Stimulated activated memory B cell treated with anti-CD40 and anti-IgM and Interleukin-4, amounts not matched to agents 10 μg/mL and 1 μg/mL and 100 μg/mL, for 72 hours (primary cell): ENCODE measurements around the gene TFPT.

Source experiments
- ATAC-seq: fragments of 150-1000 bp; cut with Tn5 transposase; 2 replicates; pipeline ENCODE4 v1.10.0; 2021
- H3K27ac Mint-ChIP-seq: one replicate; pipeline ENCODE4 v1.8.0; 2022; ENCODE audit warnings: mild to moderate bottlenecking, mixed read lengths
- H3K27me3 Mint-ChIP-seq: one replicate; pipeline ENCODE4 v1.8.0; 2022; ENCODE audit warnings: mixed read lengths
- H3K36me3 Mint-ChIP-seq: one replicate; pipeline ENCODE4 v1.8.0; 2022; ENCODE audit warnings: mixed read lengths
- H3K4me1 Mint-ChIP-seq: one replicate; pipeline ENCODE4 v1.8.0; 2022; ENCODE audit warnings: mixed read lengths
- H3K4me3 Mint-ChIP-seq: one replicate; pipeline ENCODE4 v1.8.0; 2022; ENCODE audit warnings: mild to moderate bottlenecking, moderate library complexity, mixed read lengths
- H3K9me3 Mint-ChIP-seq: one replicate; pipeline ENCODE4 v1.8.0; 2022; ENCODE audit warnings: mixed read lengths

The TFPT gene

DNA sequence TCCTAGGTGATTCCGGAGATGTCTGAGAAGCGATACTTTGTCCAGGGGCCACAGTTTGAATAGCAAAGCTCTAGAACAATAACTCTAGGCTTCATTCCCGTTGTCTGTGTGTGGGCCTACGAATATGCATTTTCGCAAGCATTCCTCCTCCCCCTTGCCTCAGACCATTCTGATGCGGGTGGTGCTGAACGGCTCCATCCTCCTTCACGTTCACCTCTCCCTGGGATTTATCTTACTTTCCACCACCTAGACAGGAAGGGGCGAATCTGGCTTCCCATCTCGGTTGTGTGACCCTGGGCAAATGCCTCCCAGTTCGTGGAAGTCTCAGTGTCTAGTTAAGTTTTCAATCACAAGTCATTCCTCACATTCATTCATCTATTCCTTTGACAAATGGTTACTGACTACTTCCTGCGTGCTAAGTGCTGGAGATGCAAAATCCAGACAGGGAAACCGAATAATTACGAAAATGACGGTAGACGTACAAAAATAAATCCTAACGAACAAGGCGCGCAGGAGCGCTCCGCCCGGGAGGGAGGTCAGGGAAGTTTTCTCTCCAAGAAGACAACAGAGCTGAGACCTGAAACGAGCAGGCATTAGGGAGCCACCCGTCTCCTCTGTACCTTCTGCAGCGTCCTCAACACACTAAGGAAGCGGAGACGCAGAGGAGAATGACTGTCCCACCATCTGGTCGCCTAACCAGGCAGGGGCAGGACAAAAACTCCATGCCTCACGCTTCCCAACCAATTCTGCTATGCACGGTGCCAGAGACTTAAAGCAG, 20.8 kb upstream of the TFPT start:
- Mint-ChIP-seq H3K27ac (peak overlapping the region; percentile 97), H3K36me3 (peaks cover 26% of the 10 kb centered on the region), H3K9me3 (no peaks in the 10 kb centered on the region), H3K4me1 (peaks cover 43% of the 10 kb centered on the region), H3K4me3 (peak overlapping the region; percentile 79), H3K27me3 (no peaks in the 10 kb centered on the region)
- no peak for ATAC-seq

DNA sequence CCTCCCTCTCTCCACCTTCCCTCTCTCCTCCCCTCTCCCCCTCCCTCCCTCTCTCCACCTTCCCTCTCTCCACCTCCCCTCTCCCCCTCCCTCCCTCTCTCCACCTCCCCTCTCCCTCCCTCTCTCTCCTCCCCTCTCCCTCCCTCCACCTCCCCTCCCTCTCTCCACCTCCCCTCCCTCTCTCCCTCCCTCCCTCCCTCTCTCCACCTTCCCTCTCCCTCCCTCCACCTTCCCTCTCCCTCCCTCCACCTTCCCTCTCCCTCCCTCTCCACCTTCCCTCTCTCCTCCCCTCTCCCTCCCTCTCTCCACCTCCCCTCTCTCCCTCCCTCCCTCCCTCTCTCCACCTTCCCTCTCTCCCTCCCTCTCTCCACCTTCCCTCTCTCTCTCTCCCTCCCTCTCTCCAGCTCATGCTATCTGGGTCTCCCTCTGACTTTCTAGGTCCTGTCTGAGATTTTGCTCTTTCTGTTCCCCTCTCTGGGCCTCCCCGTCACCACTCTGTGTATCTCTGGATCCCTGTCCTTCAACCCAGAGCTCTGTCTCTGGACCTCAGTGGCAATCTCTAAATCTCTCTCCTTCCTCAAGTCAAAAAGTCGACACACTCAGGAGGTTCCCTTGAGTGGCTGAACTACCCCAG, 18.6 kb upstream of the TFPT start:
- Mint-ChIP-seq H3K27ac (peak overlapping the region; percentile 49), H3K9me3 (no peaks in the 10 kb centered on the region), H3K36me3 (peaks cover 27% of the 10 kb centered on the region), H3K4me1 (peaks cover 23% of the 10 kb centered on the region), H3K4me3 (no peak overlapping the region), H3K27me3 (no peaks in the 10 kb centered on the region)
- ATAC-seq: no peak

DNA sequence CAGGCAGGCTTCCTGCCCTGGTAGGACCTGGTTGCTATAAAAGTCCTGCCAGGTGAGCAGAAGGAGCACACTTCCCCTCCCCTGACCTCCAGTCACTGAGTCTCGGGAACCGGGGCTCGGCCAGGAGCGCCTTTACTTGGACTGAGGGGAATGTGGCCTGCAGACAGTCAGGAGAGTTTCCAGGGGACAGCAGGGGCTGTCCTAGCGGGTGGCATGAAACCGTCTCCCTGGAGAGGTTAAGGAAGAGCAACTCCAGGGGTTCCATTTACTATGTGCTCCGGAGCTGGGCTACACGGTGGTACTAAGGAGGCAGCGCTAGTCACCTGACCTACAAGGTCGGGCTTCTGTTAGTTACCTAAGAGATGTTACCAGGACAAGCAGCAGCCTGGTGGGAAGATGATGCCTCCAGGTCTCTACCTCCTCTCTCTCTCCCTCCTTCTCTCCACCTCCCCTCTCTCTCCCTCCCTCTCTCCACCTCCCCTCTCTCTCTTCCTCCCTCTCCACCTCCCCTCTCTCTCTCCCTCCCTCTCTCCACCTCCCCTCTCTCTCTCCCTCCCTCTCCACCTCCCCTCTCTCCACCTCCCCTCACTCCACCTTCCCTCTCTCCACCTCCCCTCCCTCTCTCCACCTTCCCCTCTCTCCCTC, 18.0 kb upstream of the TFPT start:
- no peak overlapping the region for H3K27ac Mint-ChIP-seq
- no peak overlapping the region for H3K4me3 Mint-ChIP-seq
- ATAC-seq: no peak
- no peaks in the 10 kb centered on the region for H3K27me3 Mint-ChIP-seq
- H3K36me3 Mint-ChIP-seq: peaks cover 28% of the 10 kb centered on the region
- H3K9me3 Mint-ChIP-seq: no peaks in the 10 kb centered on the region
- H3K4me1 Mint-ChIP-seq: peaks cover 17% of the 10 kb centered on the region

DNA sequence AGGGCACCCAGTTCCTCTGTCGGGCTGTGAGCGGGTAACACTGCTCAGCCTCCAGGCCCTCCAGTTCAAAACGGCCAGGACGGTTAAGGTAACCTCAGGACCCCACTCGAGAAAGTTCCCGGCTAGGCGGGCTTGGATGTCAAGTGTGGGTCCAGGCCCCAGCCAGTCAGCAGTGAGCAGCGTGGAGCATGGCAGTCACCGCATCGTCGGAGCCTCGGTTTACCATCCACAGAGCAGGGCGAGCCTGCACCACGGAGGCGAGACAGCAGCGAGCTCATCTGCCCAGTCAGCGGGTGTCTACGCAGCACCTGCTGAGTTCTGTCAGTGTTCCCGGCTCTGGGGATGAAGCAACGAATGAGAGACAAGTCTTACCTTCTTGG, 14.2 kb upstream of the TFPT start:
- H3K4me1 Mint-ChIP-seq: peaks cover 6% of the 10 kb centered on the region
- ATAC-seq: no peak
- no peak overlapping the region for H3K4me3 Mint-ChIP-seq
- peaks cover 57% of the 10 kb centered on the region for H3K36me3 Mint-ChIP-seq
- H3K27me3 Mint-ChIP-seq: no peaks in the 10 kb centered on the region
- H3K27ac Mint-ChIP-seq: no peak overlapping the region
- no peaks in the 10 kb centered on the region for H3K9me3 Mint-ChIP-seq

DNA sequence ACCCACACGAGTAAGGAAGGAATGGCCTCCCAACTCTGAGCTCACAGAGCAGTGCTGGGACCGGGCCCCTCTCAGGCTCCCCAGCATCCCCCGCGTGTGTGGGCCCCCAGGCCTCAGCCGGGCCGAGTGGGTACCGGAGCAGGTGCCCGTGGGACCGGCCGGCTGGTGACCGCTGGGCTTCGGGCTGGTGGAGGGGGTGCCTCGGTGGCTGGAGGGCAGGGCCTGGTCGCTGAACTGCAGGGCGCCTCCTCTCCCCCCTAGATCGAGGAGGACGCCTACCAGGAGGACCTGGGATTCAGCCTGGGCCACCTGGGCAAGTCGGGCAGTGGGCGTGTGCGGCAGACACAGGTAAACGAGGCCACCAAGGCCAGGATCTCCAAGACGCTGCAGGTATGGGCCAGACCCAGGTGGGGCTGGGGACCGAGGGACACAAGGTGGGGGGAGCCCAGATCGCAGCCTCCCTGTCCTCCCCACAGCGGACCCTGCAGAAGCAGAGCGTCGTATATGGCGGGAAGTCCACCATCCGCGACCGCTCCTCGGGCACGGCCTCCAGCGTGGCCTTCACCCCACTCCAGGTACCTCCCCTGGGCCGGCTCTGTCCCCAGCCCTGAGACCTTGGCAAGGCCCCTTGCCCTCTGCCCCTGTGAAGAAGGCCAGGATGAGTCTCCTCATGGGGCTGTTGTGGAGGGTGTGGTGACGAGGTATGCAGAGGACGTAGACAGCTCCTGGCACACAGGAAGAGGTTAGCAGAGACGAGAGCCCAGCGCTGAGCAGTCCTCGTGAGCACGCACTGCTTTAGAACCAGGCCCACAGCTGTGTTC, 13.5 kb upstream of the TFPT start:
- H3K27me3 Mint-ChIP-seq: no peaks in the 10 kb centered on the region
- H3K9me3 Mint-ChIP-seq: no peaks in the 10 kb centered on the region
- peaks cover under 1% of the 10 kb centered on the region for H3K4me1 Mint-ChIP-seq
- H3K36me3 Mint-ChIP-seq: peaks cover 57% of the 10 kb centered on the region
- no peak overlapping the region for H3K4me3 Mint-ChIP-seq
- peak; percentile 34 for ATAC-seq
- H3K27ac Mint-ChIP-seq: no peak overlapping the region

DNA sequence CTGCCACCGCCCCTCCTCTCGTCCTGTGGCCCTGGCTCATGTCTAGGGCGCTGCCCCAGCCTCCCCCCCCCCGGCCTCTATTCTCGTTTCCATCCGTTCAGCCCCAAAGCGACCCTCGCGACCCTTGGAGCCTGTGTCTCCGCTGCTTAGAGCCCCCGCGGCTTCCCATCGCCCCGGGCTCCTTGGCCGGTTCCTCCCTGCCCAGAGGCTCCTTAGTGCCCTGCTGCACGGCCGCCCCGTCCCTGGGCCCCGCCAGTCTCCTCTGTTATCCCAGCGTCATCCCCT, 12.9 kb upstream of the TFPT start:
- H3K27me3 Mint-ChIP-seq: no peaks in the 10 kb centered on the region
- no peak overlapping the region for H3K27ac Mint-ChIP-seq
- no peak overlapping the region for H3K4me3 Mint-ChIP-seq
- no peaks in the 10 kb centered on the region for H3K4me1 Mint-ChIP-seq
- no peak for ATAC-seq
- H3K9me3 Mint-ChIP-seq: no peaks in the 10 kb centered on the region
- H3K36me3 Mint-ChIP-seq: peaks cover 63% of the 10 kb centered on the region

DNA sequence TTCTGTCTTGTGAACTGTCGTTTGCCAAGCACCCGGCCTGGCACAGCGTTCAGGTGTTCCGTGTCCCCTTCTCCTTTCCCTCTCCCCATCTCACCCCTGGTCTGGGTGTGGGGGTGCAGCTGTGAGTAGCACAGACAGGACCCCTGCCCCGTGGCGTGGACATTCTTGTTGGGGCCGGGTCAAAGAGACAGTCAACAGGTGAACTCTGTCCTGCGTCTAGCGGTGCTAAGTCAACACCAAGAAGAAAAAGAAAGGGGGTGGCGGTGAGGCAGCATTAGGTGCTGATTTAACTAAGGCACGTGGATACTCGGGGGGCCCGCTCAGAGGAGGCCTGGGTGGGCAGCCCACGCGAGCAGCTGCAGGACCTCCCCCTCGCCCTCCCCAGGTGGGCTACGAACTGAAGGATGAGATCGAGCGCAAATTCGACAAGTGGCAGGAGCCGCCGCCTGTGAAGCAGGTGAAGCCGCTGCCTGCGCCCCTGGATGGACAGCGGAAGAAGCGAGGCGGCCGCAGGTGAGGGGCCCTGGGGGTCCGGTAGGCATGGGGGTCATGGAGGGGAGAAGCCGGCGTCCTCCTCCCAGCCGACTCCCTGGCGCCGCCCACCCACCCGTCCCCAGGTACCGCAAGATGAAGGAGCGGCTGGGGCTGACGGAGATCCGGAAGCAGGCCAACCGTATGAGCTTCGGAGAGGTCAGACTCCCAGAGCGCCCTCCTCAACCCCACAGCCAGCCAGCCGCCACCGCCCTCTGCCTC, 12.4 kb upstream of the TFPT start:
- no peak for ATAC-seq
- H3K27ac Mint-ChIP-seq: no peak overlapping the region
- no peak overlapping the region for H3K4me3 Mint-ChIP-seq
- no peaks in the 10 kb centered on the region for H3K27me3 Mint-ChIP-seq
- H3K36me3 Mint-ChIP-seq: peaks cover 68% of the 10 kb centered on the region
- no peaks in the 10 kb centered on the region for H3K4me1 Mint-ChIP-seq
- H3K9me3 Mint-ChIP-seq: no peaks in the 10 kb centered on the region

DNA sequence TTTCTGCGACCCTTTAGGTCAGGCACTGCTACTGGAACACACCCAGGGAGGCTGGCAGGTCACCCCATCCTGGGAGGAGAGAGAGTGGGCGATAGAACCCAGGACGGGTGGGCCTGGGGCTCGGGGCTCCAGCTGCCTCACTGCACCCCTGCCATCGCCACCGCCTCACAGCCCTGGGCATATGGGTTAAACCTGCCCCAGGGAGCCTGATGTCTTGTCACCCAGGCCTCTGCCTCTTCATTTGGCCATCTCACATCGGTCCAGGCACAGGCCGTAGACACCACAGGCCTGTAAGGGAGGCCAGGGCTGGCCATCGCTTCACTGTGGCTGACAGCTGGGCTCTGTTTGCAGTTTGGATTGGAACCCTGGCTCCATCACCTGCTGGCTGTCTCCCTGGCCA, 10.3 kb upstream of the TFPT start:
- H3K9me3 Mint-ChIP-seq: no peaks in the 10 kb centered on the region
- no peaks in the 10 kb centered on the region for H3K4me1 Mint-ChIP-seq
- H3K27ac Mint-ChIP-seq: no peak overlapping the region
- H3K27me3 Mint-ChIP-seq: no peaks in the 10 kb centered on the region
- H3K4me3 Mint-ChIP-seq: no peak overlapping the region
- ATAC-seq: no peak
- peaks cover 79% of the 10 kb centered on the region for H3K36me3 Mint-ChIP-seq

DNA sequence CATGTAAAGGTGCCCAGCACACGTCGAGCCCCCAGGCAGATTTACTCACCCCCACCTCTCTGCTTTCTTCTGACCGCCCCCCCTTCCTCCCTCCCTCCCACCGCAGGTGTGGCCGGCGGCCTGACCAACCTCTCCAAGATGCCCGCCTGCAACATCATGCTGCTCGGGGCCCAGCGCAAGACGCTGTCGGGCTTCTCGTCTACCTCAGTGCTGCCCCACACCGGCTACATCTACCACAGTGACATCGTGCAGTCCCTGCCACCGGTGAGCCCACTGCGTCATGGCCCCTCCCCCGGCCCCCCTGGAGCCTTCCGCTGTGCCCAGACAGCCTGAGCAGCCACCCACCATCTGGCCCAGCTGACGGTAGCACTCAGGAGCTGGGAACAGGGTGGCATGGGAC, 8.9 kb upstream of the TFPT start:
- Mint-ChIP-seq H3K27me3 (no peaks in the 10 kb centered on the region), H3K4me1 (no peaks in the 10 kb centered on the region), H3K36me3 (peaks cover 86% of the 10 kb centered on the region), H3K4me3 (no peak overlapping the region), H3K9me3 (no peaks in the 10 kb centered on the region), H3K27ac (no peak overlapping the region)
- no peak for ATAC-seq

DNA sequence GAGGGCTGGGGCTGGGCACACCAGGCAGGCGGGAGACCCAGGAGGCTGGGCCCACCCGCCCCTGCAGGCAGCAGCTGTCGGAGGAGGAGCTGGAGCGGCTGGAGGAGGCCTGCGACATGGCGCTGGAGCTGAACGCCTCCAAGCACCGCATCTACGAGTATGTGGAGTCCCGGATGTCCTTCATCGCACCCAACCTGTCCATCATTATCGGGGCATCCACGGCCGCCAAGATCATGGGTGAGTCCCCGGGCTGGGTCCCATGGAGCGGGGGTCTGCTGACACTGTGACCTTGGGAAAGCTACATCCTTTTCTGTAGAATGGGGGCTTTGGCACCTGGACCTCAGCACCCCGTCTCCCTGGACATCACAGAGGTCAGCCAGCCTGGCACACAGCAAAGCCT, 8.2 kb upstream of the TFPT start:
- no peaks in the 10 kb centered on the region for H3K9me3 Mint-ChIP-seq
- H3K27me3 Mint-ChIP-seq: no peaks in the 10 kb centered on the region
- H3K27ac Mint-ChIP-seq: no peak overlapping the region
- no peaks in the 10 kb centered on the region for H3K4me1 Mint-ChIP-seq
- H3K36me3 Mint-ChIP-seq: peaks cover 82% of the 10 kb centered on the region
- no peak for ATAC-seq
- H3K4me3 Mint-ChIP-seq: no peak overlapping the region

DNA sequence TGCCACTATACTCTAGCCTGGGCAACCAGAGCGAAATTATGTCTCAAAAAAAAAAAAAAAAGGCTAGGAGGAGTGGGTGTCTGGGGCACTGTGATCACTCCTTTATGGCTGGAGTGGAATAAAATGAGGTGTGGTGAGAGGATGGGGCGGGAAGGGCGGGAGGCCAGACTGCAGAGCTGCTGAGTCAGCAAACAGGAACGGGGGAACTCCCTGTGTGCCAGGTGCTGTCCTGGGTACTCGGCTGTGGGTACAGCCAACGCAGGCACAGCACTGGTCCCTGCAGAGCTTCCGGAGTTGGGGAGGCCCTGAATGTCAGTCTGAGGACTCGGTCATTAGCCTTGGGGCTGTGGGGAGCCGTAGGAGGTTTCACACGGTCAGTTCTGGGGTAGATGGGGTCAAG, 5.8 kb upstream of the TFPT start:
- peaks cover 19% of the 10 kb centered on the region for H3K4me1 Mint-ChIP-seq
- no peak overlapping the region for H3K4me3 Mint-ChIP-seq
- H3K9me3 Mint-ChIP-seq: no peaks in the 10 kb centered on the region
- no peak for ATAC-seq
- H3K27ac Mint-ChIP-seq: no peak overlapping the region
- H3K27me3 Mint-ChIP-seq: no peaks in the 10 kb centered on the region
- H3K36me3 Mint-ChIP-seq: peaks cover 73% of the 10 kb centered on the region

DNA sequence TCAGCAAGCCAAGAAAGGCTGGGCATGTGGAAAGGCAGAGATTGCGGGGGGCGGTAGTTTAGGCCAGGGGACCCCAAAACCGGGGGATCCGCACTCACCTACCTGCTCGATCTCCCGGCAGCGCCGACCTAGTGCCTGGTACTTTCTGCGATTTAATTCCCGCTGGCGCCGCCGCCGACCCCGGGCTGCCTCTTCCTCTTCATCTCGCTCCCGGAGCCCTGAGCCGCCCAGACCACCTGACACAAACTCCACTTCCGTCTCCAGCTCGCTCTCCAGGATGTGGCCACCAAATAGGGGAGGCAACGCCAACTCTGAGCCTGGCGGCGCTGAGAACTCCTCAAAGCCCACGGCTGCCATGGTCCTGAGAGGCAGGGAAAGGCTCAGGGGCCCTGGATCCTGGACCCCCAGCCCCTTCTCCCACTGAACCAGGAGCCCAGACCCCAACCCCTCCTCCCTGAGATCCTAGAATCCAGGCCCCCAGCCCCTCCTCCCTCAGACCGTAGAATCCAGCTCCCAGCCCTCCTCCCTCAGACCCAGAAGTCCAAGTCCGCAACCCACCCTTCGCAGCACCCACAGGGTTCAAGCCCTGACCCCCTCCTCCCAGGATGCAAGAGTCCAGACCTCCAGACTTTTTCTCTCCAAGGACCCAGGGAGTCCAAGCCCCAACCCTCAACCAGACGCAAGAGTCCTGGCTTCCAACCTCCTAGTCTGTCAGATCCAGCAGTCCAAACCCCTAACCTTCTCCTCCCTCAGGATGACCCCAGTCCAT, 933 bp downstream of the TFPT start:
- H3K36me3 Mint-ChIP-seq: peaks cover 27% of the 10 kb centered on the region

DNA sequence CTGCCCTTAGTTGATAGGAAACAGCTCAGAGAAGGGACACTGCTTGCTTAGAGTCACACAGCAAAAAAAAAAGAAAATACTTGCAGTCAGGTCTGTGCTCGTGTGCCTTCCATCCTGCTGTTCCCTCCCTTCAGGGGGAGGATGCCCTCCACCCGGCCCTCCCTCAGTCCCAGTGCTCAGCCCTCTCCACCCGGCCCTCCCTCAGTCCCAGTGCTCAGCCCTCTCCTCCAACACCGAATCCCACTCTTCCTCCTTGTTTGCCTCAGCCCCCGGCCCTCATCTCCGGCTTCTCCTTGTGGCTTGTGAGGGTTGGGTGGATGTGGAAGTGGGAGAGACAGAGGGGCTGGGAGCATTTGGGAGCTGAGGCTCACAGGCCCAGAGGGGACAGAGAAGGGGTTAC, 5.8 kb downstream of the TFPT start:
- no peak for ATAC-seq
- H3K4me1 Mint-ChIP-seq: peaks cover 33% of the 10 kb centered on the region
- H3K36me3 Mint-ChIP-seq: peaks cover 58% of the 10 kb centered on the region
- H3K27me3 Mint-ChIP-seq: no peaks in the 10 kb centered on the region
- no peak overlapping the region for H3K4me3 Mint-ChIP-seq
- no peak overlapping the region for H3K27ac Mint-ChIP-seq
- no peaks in the 10 kb centered on the region for H3K9me3 Mint-ChIP-seq

More for the DNA sequence above, 933 bp downstream of the TFPT start:
- Mint-ChIP-seq H3K9me3 (no peaks in the 10 kb centered on the region), H3K4me1 (peaks cover 43% of the 10 kb centered on the region), H3K4me3 (peak overlapping the region; percentile 86), H3K27ac (peak overlapping the region; percentile 87), H3K27me3 (no peaks in the 10 kb centered on the region)
- ATAC-seq: peak; percentile 45

DNA sequence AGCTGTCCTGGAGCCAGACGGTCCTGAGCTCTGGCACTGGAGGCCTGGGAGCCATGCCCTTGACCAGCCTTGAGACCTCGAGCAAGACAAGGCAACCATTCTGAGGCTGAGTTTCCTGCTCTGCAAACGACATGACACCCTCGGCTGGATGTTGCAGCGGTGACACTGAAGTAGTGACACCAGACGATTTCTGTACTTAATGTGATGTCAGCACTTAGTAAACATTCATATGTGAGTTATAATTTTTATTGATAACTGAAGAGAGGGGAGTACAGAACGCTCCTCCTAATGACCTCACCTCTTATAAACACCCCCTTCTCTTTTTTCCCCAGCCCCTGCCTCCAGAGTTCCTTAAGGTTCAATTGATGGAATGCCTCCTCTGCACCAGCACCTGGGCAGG, 7.0 kb downstream of the TFPT start:
- H3K9me3 Mint-ChIP-seq: no peaks in the 10 kb centered on the region
- H3K36me3 Mint-ChIP-seq: peaks cover 58% of the 10 kb centered on the region
- no peaks in the 10 kb centered on the region for H3K27me3 Mint-ChIP-seq
- ATAC-seq: no peak
- H3K4me3 Mint-ChIP-seq: no peak overlapping the region
- no peak overlapping the region for H3K27ac Mint-ChIP-seq
- peaks cover 25% of the 10 kb centered on the region for H3K4me1 Mint-ChIP-seq
